ENCODE results near the gene RNPEP.
"Not testable (repeated sequence)": the region's sequence is repeated elsewhere in the genome, so short reads cannot be mapped to it uniquely, and the experiment has no call there.

The RNPEP gene

DNA sequence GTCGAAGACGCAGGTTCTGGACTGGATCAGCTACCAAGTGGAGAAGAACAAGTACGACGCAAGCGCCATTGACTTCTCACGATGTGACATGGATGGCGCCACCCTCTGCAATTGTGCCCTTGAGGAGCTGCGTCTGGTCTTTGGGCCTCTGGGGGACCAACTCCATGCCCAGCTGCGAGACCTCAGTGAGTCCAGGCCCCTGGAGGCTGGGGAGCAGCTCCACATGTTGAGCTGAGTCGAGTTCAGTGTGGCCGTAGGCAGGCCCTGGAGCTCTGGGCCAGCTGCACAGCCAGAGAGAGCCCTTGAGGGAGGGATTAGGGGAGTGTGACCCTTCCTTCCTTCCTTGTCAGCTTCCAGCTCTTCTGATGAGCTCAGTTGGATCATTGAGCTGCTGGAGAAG lies 29.5 kb downstream of the RNPEP start:
- no peak for DNase-seq

GRCh38 chr1:202012544-202013478 lies 30.4 kb downstream of the RNPEP start:
- no peak for DNase-seq

- DNase-seq, result no peak
Observed at GRCh38 chr1:202013603-202014002, 31.2 kb downstream of the RNPEP start.

- no peak for DNase-seq
Observed at GRCh38 chr1:202014060-202014459, 31.6 kb downstream of the RNPEP start.

- DNase-seq, result no peak
Observed at GRCh38 chr1:202014915-202015661, 32.6 kb downstream of the RNPEP start.

DNA sequence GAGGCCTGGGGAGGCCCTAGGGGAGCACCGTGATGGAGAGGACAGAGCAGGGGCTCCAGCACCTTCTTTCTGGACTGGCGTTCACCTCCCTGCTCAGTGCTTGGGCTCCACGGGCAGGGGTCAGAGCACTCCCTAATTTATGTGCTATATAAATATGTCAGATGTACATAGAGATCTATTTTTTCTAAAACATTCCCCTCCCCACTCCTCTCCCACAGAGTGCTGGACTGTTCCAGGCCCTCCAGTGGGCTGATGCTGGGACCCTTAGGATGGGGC lies 33.2 kb downstream of the RNPEP start:
- DNase-seq, result no peak

DNA sequence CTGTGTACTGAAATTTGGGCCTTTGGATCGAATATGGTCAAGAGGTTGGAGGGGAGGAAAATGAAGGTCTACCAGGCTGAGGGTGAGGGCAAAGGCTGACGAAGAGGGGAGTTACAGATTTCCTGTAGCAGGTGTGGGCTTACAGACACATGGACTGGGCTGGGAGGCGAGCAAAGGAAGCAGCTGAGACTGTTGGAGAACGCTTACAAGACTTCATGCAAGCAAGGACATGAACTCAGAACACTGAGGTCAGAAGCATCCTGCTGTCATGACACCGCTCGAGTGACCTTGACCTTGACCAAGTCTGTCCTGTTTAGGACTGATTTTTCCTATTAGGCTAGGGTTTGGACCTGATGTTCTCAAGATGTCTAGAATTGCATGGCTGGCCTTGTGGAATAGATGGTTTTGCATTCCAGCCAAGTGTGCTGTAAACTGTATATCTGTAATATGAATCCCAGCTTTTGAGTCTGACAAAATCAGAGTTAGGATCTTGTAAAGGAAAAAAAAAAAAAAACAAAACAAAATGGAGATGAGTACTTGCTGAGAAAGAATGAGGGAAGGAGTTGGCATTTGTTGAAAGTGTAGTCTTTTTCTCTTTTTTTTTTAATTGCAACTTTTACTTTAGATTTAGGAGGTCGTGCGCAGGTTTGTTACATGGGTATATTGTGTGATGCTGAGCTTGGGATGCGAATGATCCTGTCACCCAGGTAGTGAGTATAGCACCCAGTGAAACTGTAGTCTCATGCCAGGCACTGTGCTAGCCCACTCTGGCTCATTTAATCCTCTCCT lies 33.8 kb downstream of the RNPEP start:
- DNase-seq, result no peak

DNA sequence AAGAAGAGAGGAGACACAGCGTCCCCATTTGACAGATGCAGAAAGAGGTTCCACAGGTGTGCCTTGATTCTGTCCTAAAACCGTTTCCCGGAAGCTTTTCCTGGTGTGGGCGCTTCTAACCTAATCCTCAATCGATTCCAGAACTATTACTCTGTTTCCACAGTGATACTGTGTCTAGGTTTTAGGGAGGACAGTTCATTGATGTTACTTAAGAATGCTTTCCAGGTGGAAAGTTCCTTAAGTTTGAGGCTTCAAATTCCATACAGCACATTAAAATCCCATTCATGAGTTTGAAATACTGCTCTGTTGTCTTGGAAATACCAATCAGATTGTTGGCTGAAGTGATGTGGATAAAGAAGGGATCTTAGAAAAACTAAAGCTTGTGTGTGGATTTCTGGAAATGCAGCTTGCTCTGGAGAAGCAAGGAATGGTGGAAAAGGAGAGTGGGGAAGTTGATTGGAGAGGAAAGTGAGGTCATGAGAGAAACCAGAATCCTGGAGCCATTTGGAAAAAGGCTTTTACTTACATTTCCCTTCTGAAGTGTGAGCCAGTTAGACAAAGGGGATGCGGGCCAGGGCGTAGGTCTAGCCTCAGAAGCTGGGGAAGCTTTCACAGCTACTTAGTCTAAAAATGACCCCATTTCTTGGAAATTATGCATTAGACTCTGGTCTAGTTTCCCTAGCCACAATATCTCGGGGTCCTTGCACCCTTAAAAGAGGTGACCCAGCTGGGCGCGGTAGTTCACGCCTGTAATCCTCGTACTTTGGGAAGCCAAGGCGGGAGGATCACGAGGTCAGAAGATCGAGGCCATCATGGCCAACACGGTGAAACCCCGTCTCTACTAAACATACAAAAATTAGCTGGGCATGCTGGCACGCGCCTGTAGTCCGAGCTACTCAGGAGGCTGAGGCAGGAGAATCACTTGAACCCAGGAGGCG lies 34.6 kb downstream of the RNPEP start:
- no peak for DNase-seq

GRCh38 chr1:202017749-202018467 lies 35.5 kb downstream of the RNPEP start:
- DNase-seq, result no peak

GRCh38 chr1:202018468-202019234 lies 36.2 kb downstream of the RNPEP start:
- DNase-seq, result no peak

- DNase-seq, result not testable (repeated sequence)
Observed at GRCh38 chr1:202019235-202019558, 36.7 kb downstream of the RNPEP start.

- DNase-seq, result no peak
Observed at GRCh38 chr1:202023001-202023433, 40.6 kb downstream of the RNPEP start.

- DNase-seq, result no peak
Observed at GRCh38 chr1:202029171-202029665, 46.8 kb downstream of the RNPEP start.

DNA sequence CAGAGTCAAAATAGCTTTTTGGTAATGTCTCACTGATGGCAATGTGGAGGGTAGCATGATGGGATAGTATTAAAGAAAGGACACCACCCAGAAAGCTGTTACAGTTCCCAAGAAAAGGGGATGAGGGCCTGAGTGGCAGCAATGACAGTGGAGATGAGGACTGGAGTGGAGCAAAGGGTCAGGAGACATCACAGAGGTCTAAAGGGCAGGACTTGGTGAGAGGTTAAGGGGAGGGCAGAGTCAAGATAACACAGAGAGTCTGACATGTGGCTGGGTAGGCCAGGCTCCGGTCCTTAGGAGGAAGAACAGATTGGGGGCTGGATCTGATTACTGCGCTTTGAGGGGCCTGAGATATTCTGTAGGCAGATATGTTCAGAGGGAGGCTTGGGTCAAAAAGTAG lies 47.3 kb downstream of the RNPEP start:
- no peak for DNase-seq

DNA sequence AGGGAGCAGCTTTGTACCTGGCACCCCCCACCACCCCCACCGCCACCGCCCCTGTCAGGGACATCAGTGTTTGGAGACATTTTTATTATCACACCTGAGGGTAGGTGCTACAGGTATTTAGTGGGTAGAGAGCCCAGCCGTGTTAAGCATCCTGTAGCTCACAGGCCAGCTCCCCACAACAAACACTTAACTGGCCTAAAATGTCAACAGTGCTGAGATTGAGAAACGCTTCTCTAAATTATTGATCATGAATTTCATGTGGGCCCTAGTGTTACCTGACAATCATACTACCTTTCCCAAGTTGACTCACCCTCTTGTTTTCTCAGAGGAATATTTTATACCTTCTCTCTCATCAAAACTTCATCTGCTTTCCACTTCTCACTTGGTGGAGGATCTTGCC lies 49.3 kb downstream of the RNPEP start:
- DNase-seq, result no peak

DNA sequence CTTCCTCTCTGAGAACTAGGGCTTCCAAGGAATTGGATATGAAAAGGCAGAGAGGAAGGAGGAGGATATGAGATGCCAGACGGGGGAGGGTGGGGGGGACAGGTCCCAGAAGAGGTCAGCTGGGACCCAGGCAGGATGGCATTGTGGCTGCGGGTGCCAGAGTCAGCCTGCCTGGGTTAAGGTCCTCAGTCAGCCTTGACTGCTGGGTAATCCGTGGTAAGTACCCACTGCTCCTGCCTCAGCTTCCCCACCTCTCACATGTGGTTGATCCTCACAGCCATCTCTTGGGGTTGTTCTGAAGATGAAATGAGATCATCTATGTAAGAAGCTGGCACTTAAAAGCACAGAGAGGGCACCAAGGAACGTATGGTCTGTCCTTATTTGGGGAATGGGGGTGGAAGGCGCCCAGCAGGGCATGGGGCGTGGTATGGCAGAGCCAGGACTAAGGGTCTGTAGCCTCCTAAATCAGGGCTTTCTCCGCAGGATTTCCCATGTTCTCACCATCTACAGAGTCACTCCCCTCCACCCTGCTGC lies 51.8 kb downstream of the RNPEP start:
- DNase-seq, result no peak

GRCh38 chr1:202034683-202035462 lies 52.4 kb downstream of the RNPEP start:
- DNase-seq, result no peak

GRCh38 chr1:202036595-202037387 lies 54.3 kb downstream of the RNPEP start:
- DNase-seq, result no peak
